ENCODE data around the gene WFS1. TPM values are rescaled to one million over a fixed set of nuclear protein-coding genes. Genes with fewer than 3 reads are reported as not detected.

WFS1 gene
- total and polyA plus RNA-seq, 9 of the 15 experiments (the other 6 are each of a cell fraction or from before 2014, with no cell fraction given) = 0.01 to 0.29 (median 0.03) TPM; not detected in 5

DNA sequence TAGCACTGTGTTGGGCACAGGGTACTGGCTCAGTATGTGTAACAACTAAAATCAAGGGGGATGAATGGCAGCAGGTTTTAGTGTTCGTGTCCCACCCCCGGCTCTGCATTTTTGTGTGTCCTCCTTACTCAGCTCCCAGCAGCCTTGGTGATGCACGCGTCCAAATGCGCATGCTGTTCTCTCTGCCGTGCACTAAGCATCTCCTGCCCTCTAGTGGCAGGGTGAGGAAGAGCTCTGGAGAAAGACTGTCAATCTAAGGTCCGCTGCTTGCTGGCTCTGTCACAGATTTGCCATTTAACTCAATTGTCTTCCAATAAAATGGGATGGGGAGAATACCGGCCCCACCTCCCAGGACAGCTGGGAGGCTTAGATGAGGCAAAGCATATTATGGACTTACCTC, 61.4 kb downstream of the WFS1 start (continued):
- TF ChIP-seq, protein P1, sequence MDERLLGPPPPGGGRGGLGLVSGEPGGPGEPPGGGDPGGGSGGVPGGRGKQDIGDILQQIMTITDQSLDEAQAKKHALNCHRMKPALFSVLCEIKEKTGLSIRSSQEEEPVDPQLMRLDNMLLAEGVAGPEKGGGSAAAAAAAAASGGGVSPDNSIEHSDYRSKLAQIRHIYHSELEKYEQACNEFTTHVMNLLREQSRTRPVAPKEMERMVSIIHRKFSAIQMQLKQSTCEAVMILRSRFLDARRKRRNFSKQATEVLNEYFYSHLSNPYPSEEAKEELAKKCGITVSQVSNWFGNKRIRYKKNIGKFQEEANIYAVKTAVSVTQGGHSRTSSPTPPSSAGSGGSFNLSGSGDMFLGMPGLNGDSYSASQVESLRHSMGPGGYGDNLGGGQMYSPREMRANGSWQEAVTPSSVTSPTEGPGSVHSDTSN (CRISPR knock-in tag; IDR thresholded peaks at IDR 0.05; ENCODE audit: low read depth) = no peak
- TF ChIP-seq, protein P1 (tag; conservative IDR thresholded peaks at IDR 0.05; ENCODE audit: low read depth) = peak; percentile 60
- no peak for TF ChIP-seq HMG20B (CRISPR knock-in tag; IDR thresholded peaks at IDR 0.05)
- no peak for TF ChIP-seq ZNF436 (CRISPR knock-in tag; IDR thresholded peaks at IDR 0.05)
- no peak for TF ChIP-seq CREB1 (IDR thresholded peaks at IDR 0.05)
- no peak for TF ChIP-seq CREB1 (CRISPR knock-in tag; IDR thresholded peaks at IDR 0.05)
- TF ChIP-seq FOXP1 (CRISPR knock-in tag; IDR thresholded peaks at IDR 0.05) = no peak
- TF ChIP-seq NRF1 (conservative IDR thresholded peaks at IDR 0.05 in 1 of 2, IDR thresholded peaks at IDR 0.05 in 1 of 2) = peak in 1 of 2 experiments; percentile 47; a peak in 1 of 4 replicates
- TF ChIP-seq ZFP30 (CRISPR knock-in tag; IDR thresholded peaks at IDR 0.05; ENCODE audit: borderline replicate concordance) = no peak
- TF ChIP-seq, protein P2, sequence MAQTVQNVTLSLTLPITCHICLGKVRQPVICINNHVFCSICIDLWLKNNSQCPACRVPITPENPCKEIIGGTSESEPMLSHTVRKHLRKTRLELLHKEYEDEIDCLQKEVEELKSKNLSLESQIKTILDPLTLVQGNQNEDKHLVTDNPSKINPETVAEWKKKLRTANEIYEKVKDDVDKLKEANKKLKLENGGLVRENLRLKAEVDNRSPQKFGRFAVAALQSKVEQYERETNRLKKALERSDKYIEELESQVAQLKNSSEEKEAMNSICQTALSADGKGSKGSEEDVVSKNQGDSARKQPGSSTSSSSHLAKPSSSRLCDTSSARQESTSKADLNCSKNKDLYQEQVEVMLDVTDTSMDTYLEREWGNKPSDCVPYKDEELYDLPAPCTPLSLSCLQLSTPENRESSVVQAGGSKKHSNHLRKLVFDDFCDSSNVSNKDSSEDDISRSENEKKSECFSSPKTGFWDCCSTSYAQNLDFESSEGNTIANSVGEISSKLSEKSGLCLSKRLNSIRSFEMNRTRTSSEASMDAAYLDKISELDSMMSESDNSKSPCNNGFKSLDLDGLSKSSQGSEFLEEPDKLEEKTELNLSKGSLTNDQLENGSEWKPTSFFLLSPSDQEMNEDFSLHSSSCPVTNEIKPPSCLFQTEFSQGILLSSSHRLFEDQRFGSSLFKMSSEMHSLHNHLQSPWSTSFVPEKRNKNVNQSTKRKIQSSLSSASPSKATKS (CRISPR knock-in tag; IDR thresholded peaks at IDR 0.05) = no peak
- no peak for TF ChIP-seq PCBP2 (IDR thresholded peaks at IDR 0.05; ENCODE audit: low read depth, low read length, poor library complexity, severe bottlenecking)
- TF ChIP-seq LARP7 (IDR thresholded peaks at IDR 0.05) = no peak
- TF ChIP-seq, protein P3, sequence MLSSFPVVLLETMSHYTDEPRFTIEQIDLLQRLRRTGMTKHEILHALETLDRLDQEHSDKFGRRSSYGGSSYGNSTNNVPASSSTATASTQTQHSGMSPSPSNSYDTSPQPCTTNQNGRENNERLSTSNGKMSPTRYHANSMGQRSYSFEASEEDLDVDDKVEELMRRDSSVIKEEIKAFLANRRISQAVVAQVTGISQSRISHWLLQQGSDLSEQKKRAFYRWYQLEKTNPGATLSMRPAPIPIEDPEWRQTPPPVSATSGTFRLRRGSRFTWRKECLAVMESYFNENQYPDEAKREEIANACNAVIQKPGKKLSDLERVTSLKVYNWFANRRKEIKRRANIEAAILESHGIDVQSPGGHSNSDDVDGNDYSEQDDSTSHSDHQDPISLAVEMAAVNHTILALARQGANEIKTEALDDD (IDR thresholded peaks at IDR 0.05) = no peak
- TF ChIP-seq IRF2 (CRISPR knock-in tag; IDR thresholded peaks at IDR 0.05) = no peak
- TF ChIP-seq MECOM (CRISPR knock-in tag; IDR thresholded peaks at IDR 0.05) = no peak
- TF ChIP-seq CBX3 (IDR thresholded peaks at IDR 0.05; ENCODE audit: borderline replicate concordance in 1 of 2, low read length in 2 of 2) = peak in 1 of 2 experiments; percentile 51; a peak in 2 of 3 replicates
- no peak for TF ChIP-seq FOSL1 (tag; conservative IDR thresholded peaks at IDR 0.05)
- no peak for TF ChIP-seq ZNF324 (CRISPR knock-in tag; IDR thresholded peaks at IDR 0.05)

Measured in K562 (cell line).